Liver (tissue), 9 donors: ENCODE measurements around the gene CASP9. TPM values are rescaled to one million over a fixed set of nuclear protein-coding genes. Genes with fewer than 3 reads are reported as not detected.
A peak's percentile ranks its signal among the peaks of the same experiment; 100 is the strongest.

Experiments
- DNase-seq: peaks from one replicate; pipeline ENCODE4 v3.0.0-alpha.2; 2017; ENCODE audit warnings: low spot score
- H3K27ac ChIP-seq, 2 donors: one replicate each; pipeline ENCODE4 v1.7.0; 2013; ENCODE audit warnings: inconsistent platforms in 2 of 2, low read length in 2 of 2, control low read depth in 1 of 2, low read depth in 1 of 2, mild to moderate bottlenecking in 1 of 2
- H3K27me3 ChIP-seq, 4 donors: one replicate each; pipeline versions ENCODE4 v1.6.1 to v1.7.0; 2013; ENCODE audit warnings: low read length in 3 of 4, inconsistent platforms in 1 of 4, mild to moderate bottlenecking in 1 of 4, moderate library complexity in 1 of 4; ENCODE audit not compliant: control insufficient read depth in 4 of 4, insufficient read depth in 4 of 4
- H3K36me3 ChIP-seq, 4 donors: one replicate each; pipeline versions ENCODE4 v1.6.1 to v1.7.0; 2013; ENCODE audit warnings: low read length in 3 of 4, mild to moderate bottlenecking in 3 of 4, low read depth in 1 of 4, moderate library complexity in 1 of 4; ENCODE audit not compliant: control insufficient read depth in 4 of 4, insufficient read depth in 3 of 4
- H3K4me1 ChIP-seq, 4 donors: one replicate each; pipeline versions ENCODE4 v1.6.1 to v1.7.0; 2013; ENCODE audit warnings: low read length in 3 of 4, mild to moderate bottlenecking in 3 of 4, moderate library complexity in 1 of 4; ENCODE audit not compliant: control insufficient read depth in 4 of 4, insufficient read depth in 4 of 4
- H3K4me3 ChIP-seq, 3 donors: one replicate each; pipeline versions ENCODE4 v1.6.1 to v1.7.0; 2013; ENCODE audit warnings: low read length in 3 of 3, control low read depth in 1 of 3, low read depth in 1 of 3, mild to moderate bottlenecking in 1 of 3
- H3K9ac ChIP-seq, 2 donors: one replicate each; pipeline ENCODE4 v1.7.0; 2013; ENCODE audit warnings: low read length in 2 of 2, mild to moderate bottlenecking in 2 of 2, moderate library complexity in 2 of 2, control low read depth in 1 of 2, low read depth in 1 of 2
- H3K9me3 ChIP-seq, 4 donors: one replicate each; pipeline versions ENCODE4 v1.6.1 to v1.7.0; 2013; ENCODE audit warnings: low read length in 3 of 4; ENCODE audit not compliant: control insufficient read depth in 4 of 4
- EGR1 ChIP-seq, 2 donors: IDR thresholded peaks; 2 replicates each; pipeline ENCODE4 v1.6.1; 2016 to 2018; ENCODE audit warnings: antibody characterized with exemption in 2 of 2, low read depth in 2 of 2
- FOXA1 ChIP-seq: IDR thresholded peaks from 2 replicates; pipeline ENCODE4 v1.6.1; 2016; ENCODE audit warnings: antibody characterized with exemption
- FOXA2 ChIP-seq: IDR thresholded peaks from 2 replicates; pipeline ENCODE4 v1.6.1; 2016; ENCODE audit warnings: antibody characterized with exemption
- GABPA ChIP-seq, 2 donors: IDR thresholded peaks in 1 of 2; conservative IDR thresholded peaks in 1 of 2; 2 replicates each; pipeline ENCODE4 v1.6.1; 2016; ENCODE audit warnings: antibody characterized with exemption in 2 of 2, mild to moderate bottlenecking in 1 of 2, moderate library complexity in 1 of 2
- HNF4A ChIP-seq, 2 donors: conservative IDR thresholded peaks; 2 replicates each; pipeline ENCODE4 v1.6.1; 2016; ENCODE audit warnings: antibody characterized with exemption in 2 of 2, mild to moderate bottlenecking in 2 of 2
- HNF4G ChIP-seq: IDR thresholded peaks from 2 replicates; pipeline ENCODE4 v1.6.1; 2016; ENCODE audit warnings: antibody characterized with exemption
- JUND ChIP-seq, 2 donors: IDR thresholded peaks; 2 replicates each; pipeline ENCODE4 v1.6.1; 2016; ENCODE audit warnings: antibody characterized with exemption in 2 of 2
- NR2F2 ChIP-seq: IDR thresholded peaks from 2 replicates; pipeline ENCODE4 v1.6.1; 2016; ENCODE audit warnings: antibody characterized with exemption
- RAD21 ChIP-seq, 2 donors: IDR thresholded peaks; 2 replicates each; pipeline ENCODE4 v1.6.1; 2016; ENCODE audit warnings: antibody characterized with exemption in 2 of 2, mild to moderate bottlenecking in 2 of 2
- RXRA ChIP-seq, 2 donors: IDR thresholded peaks; 2 replicates each; pipeline ENCODE4 v1.6.1; 2017 to 2018; ENCODE audit warnings: antibody characterized with exemption in 2 of 2, mild to moderate bottlenecking in 1 of 2
- SP1 ChIP-seq: IDR thresholded peaks from 2 replicates; pipeline ENCODE4 v1.6.1; 2018; ENCODE audit warnings: antibody characterized with exemption, mild to moderate bottlenecking
- TAF1 ChIP-seq: conservative IDR thresholded peaks from 2 replicates; pipeline ENCODE4 v1.6.1; 2016; ENCODE audit warnings: antibody characterized with exemption, mild to moderate bottlenecking
- YY1 ChIP-seq: IDR thresholded peaks from 2 replicates; pipeline ENCODE4 v1.6.1; 2016; ENCODE audit warnings: antibody characterized with exemption, mild to moderate bottlenecking
- WGBS: extraction: QIAGEN DNeasy Blood & Tissue Kit; methylation state at CpG from one replicate; pipeline ENCODE4 v1.1.7; 2013; 5-methylcytosine and 5-hydroxymethylcytosine counted together
- polyA plus RNA-seq, 2 donors: library from polyadenylated mRNA; stranded (reverse) in 1 of 2; unstranded in 1 of 2; fragments of 200-250 nt in 1 of 2; fragments of >200 nt in 1 of 2; fragmentation: Nextera tagmentation in 1 of 2; extraction: Ambion mirVana in 1 of 2; gene quantifications; one replicate each; pipeline versions ENCODE4 v1.2.1 to v1.2.3, GENCODE V29; 2013 to 2015
- total RNA-seq, 2 donors: library from RNA; depleted of rRNA; stranded (reverse); fragments of >200 nt; gene quantifications; one replicate each; pipeline ENCODE4 v1.2.3, GENCODE V29; 2014
- TF ChIP-seq, protein P1 (sequence below): IDR thresholded peaks from 2 replicates; pipeline ENCODE4 v1.6.1; 2016; ENCODE audit warnings: antibody characterized with exemption
- TF ChIP-seq, protein P2 (sequence below): IDR thresholded peaks from 2 replicates; pipeline ENCODE4 v1.6.1; 2016; ENCODE audit warnings: antibody characterized with exemption, mild to moderate bottlenecking
- TF ChIP-seq, protein P3 (sequence below): IDR thresholded peaks from 2 replicates; pipeline ENCODE4 v1.6.1; 2016; ENCODE audit warnings: antibody characterized with exemption
- TF ChIP-seq, protein P4 (sequence below): IDR thresholded peaks from 2 replicates; pipeline ENCODE4 v1.6.1; 2016; ENCODE audit warnings: antibody characterized with exemption
- TF ChIP-seq, protein P5 (sequence below): fragments of 150-350 bp; IDR thresholded peaks from 2 replicates; pipeline ENCODE4 v1.5.1; 2017; ENCODE audit warnings: improper control_type of control experiment, low read depth, low read length; ENCODE audit not compliant: missing input control
- donor health status: healthy.
- donor health status: healthy.
- donor health status: healthy.
- donor health status: healthy.
- donor health status: healthy.

CASP9 gene
- total and polyA plus RNA-seq, 4 donors, result 2.8 to 5.8 (median 4.3) TPM

DNA sequence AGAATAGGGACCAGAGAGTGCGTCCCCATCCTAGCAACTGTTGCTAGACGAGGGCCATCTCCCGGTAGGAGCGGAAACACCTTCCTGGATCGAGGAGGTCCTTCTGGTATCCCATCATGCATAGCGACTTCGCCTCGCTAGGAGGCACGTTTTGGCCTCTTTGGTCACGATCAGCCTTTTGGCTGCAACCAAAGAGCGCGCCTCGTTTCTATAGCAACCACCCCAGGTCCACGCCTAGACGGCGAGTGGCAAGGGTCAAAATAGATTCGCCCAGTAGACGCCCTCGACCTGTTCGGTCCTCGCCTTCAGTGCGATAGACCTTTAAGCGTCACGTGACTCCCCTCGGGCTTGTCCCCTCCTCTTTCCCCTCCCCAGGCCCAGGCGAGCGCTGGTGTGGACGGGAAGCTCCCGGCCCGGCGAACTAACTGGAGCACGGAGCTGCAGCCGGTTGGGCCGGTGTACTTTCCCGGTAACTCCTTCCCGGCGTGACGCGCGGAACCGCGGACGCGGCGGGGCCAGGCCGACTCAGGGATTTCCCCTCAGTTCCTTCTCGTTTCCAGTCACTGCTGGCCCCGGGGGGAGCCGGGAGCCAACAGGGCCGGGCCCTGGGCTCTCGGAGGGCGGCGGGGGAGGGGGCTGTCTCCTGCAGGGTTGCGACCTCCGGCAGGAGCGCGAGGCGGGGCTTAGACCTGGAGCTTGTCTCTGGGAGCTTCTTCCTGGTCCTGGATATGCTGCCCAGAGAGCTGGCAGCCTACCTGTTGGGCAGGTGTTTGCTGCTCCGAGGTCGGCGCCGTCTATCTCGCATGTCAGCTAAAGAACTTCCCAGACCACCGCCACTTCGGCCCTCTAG, 2.7 kb upstream of the CASP9 start, which contains the start of gene DNAJC16:
TSS of gene DNAJC16 (plus strand) at position 359 of the 850 bp plus-strand sequence. CDS start 2,258 bp downstream, outside the sequence.
- TF ChIP-seq HNF4A (conservative IDR thresholded peaks at IDR 0.05), result peak; percentile 70 to 81
- TF ChIP-seq, protein P1, sequence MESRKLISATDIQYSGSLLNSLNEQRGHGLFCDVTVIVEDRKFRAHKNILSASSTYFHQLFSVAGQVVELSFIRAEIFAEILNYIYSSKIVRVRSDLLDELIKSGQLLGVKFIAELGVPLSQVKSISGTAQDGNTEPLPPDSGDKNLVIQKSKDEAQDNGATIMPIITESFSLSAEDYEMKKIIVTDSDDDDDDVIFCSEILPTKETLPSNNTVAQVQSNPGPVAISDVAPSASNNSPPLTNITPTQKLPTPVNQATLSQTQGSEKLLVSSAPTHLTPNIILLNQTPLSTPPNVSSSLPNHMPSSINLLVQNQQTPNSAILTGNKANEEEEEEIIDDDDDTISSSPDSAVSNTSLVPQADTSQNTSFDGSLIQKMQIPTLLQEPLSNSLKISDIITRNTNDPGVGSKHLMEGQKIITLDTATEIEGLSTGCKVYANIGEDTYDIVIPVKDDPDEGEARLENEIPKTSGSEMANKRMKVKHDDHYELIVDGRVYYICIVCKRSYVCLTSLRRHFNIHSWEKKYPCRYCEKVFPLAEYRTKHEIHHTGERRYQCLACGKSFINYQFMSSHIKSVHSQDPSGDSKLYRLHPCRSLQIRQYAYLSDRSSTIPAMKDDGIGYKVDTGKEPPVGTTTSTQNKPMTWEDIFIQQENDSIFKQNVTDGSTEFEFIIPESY, result peak; percentile 97
- peak; percentile 96 for TF ChIP-seq NR2F2
- TF ChIP-seq, protein P2, sequence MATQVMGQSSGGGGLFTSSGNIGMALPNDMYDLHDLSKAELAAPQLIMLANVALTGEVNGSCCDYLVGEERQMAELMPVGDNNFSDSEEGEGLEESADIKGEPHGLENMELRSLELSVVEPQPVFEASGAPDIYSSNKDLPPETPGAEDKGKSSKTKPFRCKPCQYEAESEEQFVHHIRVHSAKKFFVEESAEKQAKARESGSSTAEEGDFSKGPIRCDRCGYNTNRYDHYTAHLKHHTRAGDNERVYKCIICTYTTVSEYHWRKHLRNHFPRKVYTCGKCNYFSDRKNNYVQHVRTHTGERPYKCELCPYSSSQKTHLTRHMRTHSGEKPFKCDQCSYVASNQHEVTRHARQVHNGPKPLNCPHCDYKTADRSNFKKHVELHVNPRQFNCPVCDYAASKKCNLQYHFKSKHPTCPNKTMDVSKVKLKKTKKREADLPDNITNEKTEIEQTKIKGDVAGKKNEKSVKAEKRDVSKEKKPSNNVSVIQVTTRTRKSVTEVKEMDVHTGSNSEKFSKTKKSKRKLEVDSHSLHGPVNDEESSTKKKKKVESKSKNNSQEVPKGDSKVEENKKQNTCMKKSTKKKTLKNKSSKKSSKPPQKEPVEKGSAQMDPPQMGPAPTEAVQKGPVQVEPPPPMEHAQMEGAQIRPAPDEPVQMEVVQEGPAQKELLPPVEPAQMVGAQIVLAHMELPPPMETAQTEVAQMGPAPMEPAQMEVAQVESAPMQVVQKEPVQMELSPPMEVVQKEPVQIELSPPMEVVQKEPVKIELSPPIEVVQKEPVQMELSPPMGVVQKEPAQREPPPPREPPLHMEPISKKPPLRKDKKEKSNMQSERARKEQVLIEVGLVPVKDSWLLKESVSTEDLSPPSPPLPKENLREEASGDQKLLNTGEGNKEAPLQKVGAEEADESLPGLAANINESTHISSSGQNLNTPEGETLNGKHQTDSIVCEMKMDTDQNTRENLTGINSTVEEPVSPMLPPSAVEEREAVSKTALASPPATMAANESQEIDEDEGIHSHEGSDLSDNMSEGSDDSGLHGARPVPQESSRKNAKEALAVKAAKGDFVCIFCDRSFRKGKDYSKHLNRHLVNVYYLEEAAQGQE, result peak; percentile 85
- TF ChIP-seq, protein P3, sequence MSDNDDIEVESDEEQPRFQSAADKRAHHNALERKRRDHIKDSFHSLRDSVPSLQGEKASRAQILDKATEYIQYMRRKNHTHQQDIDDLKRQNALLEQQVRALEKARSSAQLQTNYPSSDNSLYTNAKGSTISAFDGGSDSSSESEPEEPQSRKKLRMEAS, result peak; percentile 99
- TF ChIP-seq GABPA (IDR thresholded peaks at IDR 0.05 in 1 of 2, conservative IDR thresholded peaks at IDR 0.05 in 1 of 2), result peak; percentile 30 to 84
- peak; percentile 87 to 90 for TF ChIP-seq RXRA (IDR thresholded peaks at IDR 0.05)
- TF ChIP-seq, protein P4, sequence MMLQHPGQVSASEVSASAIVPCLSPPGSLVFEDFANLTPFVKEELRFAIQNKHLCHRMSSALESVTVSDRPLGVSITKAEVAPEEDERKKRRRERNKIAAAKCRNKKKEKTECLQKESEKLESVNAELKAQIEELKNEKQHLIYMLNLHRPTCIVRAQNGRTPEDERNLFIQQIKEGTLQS, result peak; percentile 76
- peak; percentile 83 for TF ChIP-seq FOXA1
- TF ChIP-seq FOXA2, result peak; percentile 62
- TF ChIP-seq, protein P5, sequence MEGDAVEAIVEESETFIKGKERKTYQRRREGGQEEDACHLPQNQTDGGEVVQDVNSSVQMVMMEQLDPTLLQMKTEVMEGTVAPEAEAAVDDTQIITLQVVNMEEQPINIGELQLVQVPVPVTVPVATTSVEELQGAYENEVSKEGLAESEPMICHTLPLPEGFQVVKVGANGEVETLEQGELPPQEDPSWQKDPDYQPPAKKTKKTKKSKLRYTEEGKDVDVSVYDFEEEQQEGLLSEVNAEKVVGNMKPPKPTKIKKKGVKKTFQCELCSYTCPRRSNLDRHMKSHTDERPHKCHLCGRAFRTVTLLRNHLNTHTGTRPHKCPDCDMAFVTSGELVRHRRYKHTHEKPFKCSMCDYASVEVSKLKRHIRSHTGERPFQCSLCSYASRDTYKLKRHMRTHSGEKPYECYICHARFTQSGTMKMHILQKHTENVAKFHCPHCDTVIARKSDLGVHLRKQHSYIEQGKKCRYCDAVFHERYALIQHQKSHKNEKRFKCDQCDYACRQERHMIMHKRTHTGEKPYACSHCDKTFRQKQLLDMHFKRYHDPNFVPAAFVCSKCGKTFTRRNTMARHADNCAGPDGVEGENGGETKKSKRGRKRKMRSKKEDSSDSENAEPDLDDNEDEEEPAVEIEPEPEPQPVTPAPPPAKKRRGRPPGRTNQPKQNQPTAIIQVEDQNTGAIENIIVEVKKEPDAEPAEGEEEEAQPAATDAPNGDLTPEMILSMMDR, result no peak
- TF ChIP-seq TAF1, result peak; percentile 61
- peak; percentile 14 to 69 for TF ChIP-seq JUND (IDR thresholded peaks at IDR 0.05)
- TF ChIP-seq SP1, result peak; percentile 87
- TF ChIP-seq RAD21 (IDR thresholded peaks at IDR 0.05), result peak; percentile 45 to 59
- no peak for TF ChIP-seq HNF4G
- peak; percentile 35 to 90 for TF ChIP-seq EGR1 (IDR thresholded peaks at IDR 0.05; ENCODE audit: low read depth in 2 of 2)
- TF ChIP-seq YY1, result peak; percentile 91
- DNase-seq, result peak; percentile 98
- under 1% methylated on average over 65 of the region's 65 CpGs for WGBS

More for the DNA sequence above, 2.7 kb upstream of the CASP9 start, which contains the start of gene DNAJC16:
- H3K4me3 ChIP-seq, result peak within 1 kb of the TSS; percentile 67 to 85 (median 73)
- H3K36me3 ChIP-seq, result peaks cover 0 to 4% (median 3%) of the 10 kb centered on the region in 4 donors
- peaks cover 3 to 35% (median 24%) of the 10 kb centered on the region in 4 donors for H3K4me1 ChIP-seq
- H3K27ac ChIP-seq, result peak within 1 kb of the TSS; percentile 95 to 97
- no peaks in the 10 kb centered on the region for H3K9me3 ChIP-seq
- H3K9ac ChIP-seq, result peak within 1 kb of the TSS; percentile 73 to 79
- H3K27me3 ChIP-seq, result no peaks in the 10 kb centered on the region
